GM12878 (cell line): Measurements from ENCODE around the gene POTEB. TPM values are rescaled to one million over a fixed set of nuclear protein-coding genes. Genes with fewer than 3 reads are reported as not detected.
"Not testable (repeated sequence)": the region's sequence is repeated elsewhere in the genome, so short reads cannot be mapped to it uniquely, and the experiment has no call there.

Source experiments
- ATAC-seq: fragments of 200-7000 bp; cut with Tn5 transposase; 3 replicates; pipeline ENCODE4 v1.9.1; 2020; ENCODE audit warnings: mild to moderate bottlenecking, moderate library complexity
- Bru-seq: library from RNA; stranded (reverse); fragments of 400-500 nt; gene quantifications from one replicate; lab custom pipeline; 2021; lab: Mats Ljungman, UMichigan
- BruChase-seq, 2 experiments: library from RNA; stranded (reverse); fragments of 400-500 nt; gene quantifications; one replicate each; lab custom pipeline; 2021; lab: Mats Ljungman, UMichigan
- BruUV-seq: library from RNA; stranded (reverse); fragments of 400-500 nt; replicated peaks from 2 replicates; lab custom pipeline; 2021; lab: Mats Ljungman, UMichigan
- CTCF ChIA-PET: fragments of 300-600 bp; sonication (Branson Sonifier 250); formaldehyde crosslinking; extraction: SDS; loops from one replicate; lab custom pipeline; 2021; ENCODE audit warnings: inconsistent platforms; lab: Yijun Ruan, JAX
- POLR2A ChIA-PET: fragments of 350-600 bp; formaldehyde crosslinking; extraction: SDS; loops from one replicate; lab custom pipeline; 2021; ENCODE audit warnings: inconsistent platforms; lab: Charles Lee
- RAD21 ChIA-PET: fragments of 300-600 bp; sonication (Branson Sonifier 250); formaldehyde crosslinking; loops from one replicate; lab custom pipeline; 2023; ENCODE audit warnings: antibody characterized with exemption; ENCODE audit not compliant: unreplicated experiment; lab: Charles Lee
- SMC1A ChIA-PET: fragments of 300-600 bp; sonication (Branson Sonifier 250); formaldehyde crosslinking; loops from one replicate; lab custom pipeline; 2023; ENCODE audit not compliant: unreplicated experiment, uncharacterized antibody; lab: Charles Lee
- DNase-seq: peaks from one replicate; pipeline ENCODE4 v3.0.0-alpha.2; 2011; ENCODE audit warnings: low read depth, low spot score
- FAIRE-seq: peaks from 3 replicates; lab custom pipeline; 2011; peaks lifted over from hg19 to GRCh38; lab: Jason Lieb, UNC
- H2AFZ ChIP-seq: 2 replicates; pipeline ENCODE4 v1.6.0; 2011; ENCODE audit warnings: low read depth, low read length, control low read depth; ENCODE audit not compliant: control insufficient read depth
- H3K27ac ChIP-seq: 2 replicates; pipeline ENCODE4 v1.5.1; 2011; ENCODE audit warnings: control low read depth; ENCODE audit not compliant: control insufficient read depth, insufficient read depth
- H3K27me3 ChIP-seq, 2 experiments: replicated peaks in 1 of 2; 2 replicates each; pipeline versions ENCODE4 v1.6.0 to v1.6.1; 2011; ENCODE audit warnings: low read length in 1 of 2; ENCODE audit not compliant: control insufficient read depth in 2 of 2, insufficient read depth in 2 of 2
- H3K36me3 ChIP-seq, 2 experiments: 2 replicates each; pipeline ENCODE4 v1.5.1; 2011; ENCODE audit warnings: low read length in 1 of 2; ENCODE audit not compliant: control insufficient read depth in 2 of 2, insufficient read depth in 2 of 2
- H3K4me1 ChIP-seq: 2 replicates; pipeline ENCODE4 v1.6.1; 2011; ENCODE audit warnings: mild to moderate bottlenecking, low read length, moderate library complexity, mixed read lengths; ENCODE audit not compliant: control insufficient read depth, insufficient read depth
- H3K4me2 ChIP-seq: 2 replicates; pipeline ENCODE4 v1.6.0; 2011; ENCODE audit warnings: control low read depth; ENCODE audit not compliant: control insufficient read depth, insufficient read depth
- H3K4me3 ChIP-seq: fragments of 200-600 bp; sonication (generic); 2 replicates; pipeline ENCODE4 v1.5.1; 2016
- H3K79me2 ChIP-seq: 2 replicates; pipeline ENCODE4 v1.6.0; 2011; ENCODE audit warnings: low read length; ENCODE audit not compliant: control insufficient read depth, insufficient read depth
- H3K9ac ChIP-seq: 2 replicates; pipeline ENCODE4 v1.8.0; 2011; ENCODE audit warnings: low read length, control low read depth, mixed read lengths; ENCODE audit not compliant: control insufficient read depth, insufficient read depth
- H3K9me3 ChIP-seq: replicated peaks from 3 replicates; pipeline ENCODE4 v1.5.1; 2011; ENCODE audit warnings: mild to moderate bottlenecking, low read length; ENCODE audit not compliant: control insufficient read depth, insufficient read depth
- H4K20me1 ChIP-seq: 2 replicates; pipeline ENCODE4 v1.6.0; 2011; ENCODE audit not compliant: control insufficient read depth, insufficient read depth
- WGBS: methylation state at CpG from one replicate; pipeline ENCODE4 v1.1.6; 2016; ENCODE audit warnings: low lambda C conversion rate; ENCODE audit not compliant: insufficient replicate concordance, insufficient coverage; ENCODE audit errors: missing lambda C conversion rate; 5-methylcytosine and 5-hydroxymethylcytosine counted together
- in situ Hi-C: fragments of 300-500 bp; cut with MboI; formaldehyde crosslinking; loops from 9 replicates; pipeline ENCODE4 v1.14.3; 2018; ENCODE audit warnings: mixed read lengths
- intact Hi-C: fragments of 100-400 bp; cut with micrococcal nuclease; formaldehyde crosslinking; loops from one replicate; pipeline ENCODE4 v1.14.2; 2022; ENCODE audit not compliant: unreplicated experiment
- long read RNA-seq, 2 experiments: library from polyadenylated mRNA; unstranded; transcript quantifications; one replicate each; pipeline ENCODE4 v2.0.0, GENCODE V29; 2019 to 2020
- polyA minus RNA-seq, 3 experiments: library from RNA; depleted of rRNA, polyadenylated mRNA; stranded (reverse); fragments of >200 nt; gene quantifications; 2 replicates each; pipeline ENCODE4 v1.2.3, GENCODE V29; 2011
- polyA plus RNA-seq, 11 experiments: library from polyadenylated mRNA; depleted of rRNA in 4 of 11; unstranded in 6 of 11; stranded (reverse) in 5 of 11; fragments of >200 nt; fragmentation: Nextera tagmentation in 4 of 11; fragmentation: Illumina TruSeq in 1 of 11; extraction: Ambion mirVana in 4 of 11; extraction: Trizol in 1 of 11; gene quantifications; 1 replicate in 1 of 11; 2 replicates in 10 of 11; pipeline versions ENCODE4 v1.2.1 to v1.2.3, GENCODE V29; 2011 to 2016; ENCODE audit warnings: inconsistent platforms in 2 of 11, missing spikeins in 2 of 11, low read depth in 1 of 11
- total RNA-seq, 4 experiments: library from RNA; depleted of rRNA in 3 of 4; stranded (reverse); fragments of >200 nt in 3 of 4; fragmentation: Illumina TruSeq in 1 of 4; extraction: Trizol in 1 of 4; gene quantifications; 2 replicates each; pipeline versions ENCODE4 v1.2.1 to v1.2.3, GENCODE V29; 2013 to 2021

POTEB gene
- not detected in 2 replicates for total RNA-seq (2013; cell fraction: nucleolus; rRNA removed)
- not detected in 2 replicates for total RNA-seq (2014; rRNA removed)
- not detected in 2 replicates for total RNA-seq (2014; rRNA removed; fragmentation: Illumina TruSeq; extraction: Trizol)
- total RNA-seq (2021): not detected in 2 replicates
- not detected for polyA plus RNA-seq (2011; ENCODE audit: low read depth)
- polyA plus RNA-seq (2011; rRNA removed): not detected in 2 replicates
- polyA plus RNA-seq (2011; cell fraction: cytosol; rRNA removed): not detected in 2 replicates
- polyA plus RNA-seq (2011; cell fraction: nucleus; rRNA removed): not detected in 2 replicates
- not detected in 2 replicates for polyA plus RNA-seq (2012)
- not detected in 2 replicates for polyA plus RNA-seq (2014; fragmentation: Illumina TruSeq; extraction: Trizol)
- polyA plus RNA-seq (2014; fragmentation: Nextera tagmentation; extraction: Ambion mirVana): not detected
- not detected in 2 replicates for polyA plus RNA-seq (2014; rRNA removed)
- polyA plus RNA-seq (2016; fragmentation: Nextera tagmentation; extraction: Ambion mirVana): not detected
- not detected in 2 replicates for polyA minus RNA-seq (2011; rRNA and poly(A)+ RNA removed)
- polyA minus RNA-seq (2011; cell fraction: cytosol; rRNA and poly(A)+ RNA removed): not detected in 2 replicates
- polyA minus RNA-seq (2011; cell fraction: nucleus; rRNA and poly(A)+ RNA removed): not detected in 2 replicates
- Bru-seq, nascent RNA: not detected
- BruChase-seq, experiment 1, labeled RNA remaining after a 6-hour chase: not detected
- not detected for BruChase-seq, experiment 2, labeled RNA remaining after a 2-hour chase
- long read RNA-seq, experiment 1: 0 reads
- long read RNA-seq, experiment 2: 0 reads

DNA sequence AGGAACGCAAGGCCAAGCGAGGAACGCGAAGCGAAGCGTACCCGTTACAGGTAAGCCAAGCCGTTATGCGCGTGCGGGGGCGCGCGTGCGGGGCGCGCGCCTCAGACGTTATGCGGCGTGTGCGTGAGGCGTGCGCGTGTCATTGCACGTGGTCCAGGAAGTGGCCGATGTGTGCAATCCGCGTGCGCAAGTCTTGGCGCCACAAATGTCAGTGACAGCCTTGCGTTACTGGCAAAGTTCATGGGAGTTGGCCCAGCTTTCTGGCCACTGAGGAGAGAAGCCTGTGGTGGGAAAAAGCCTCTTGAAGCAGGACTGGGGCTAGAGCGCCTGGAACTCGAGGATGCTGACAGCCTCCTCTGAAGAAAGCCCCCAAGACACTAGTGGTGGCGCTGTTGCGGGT is at the start of gene POTEB:
TSS of gene POTEB (minus strand) at position 101 of the 400 bp plus-strand sequence. CDS start 489 bp downstream, outside the sequence.
- H3K27me3 ChIP-seq, H3K79me2 ChIP-seq, H2AFZ ChIP-seq, CTCF ChIA-PET, H3K4me2 ChIP-seq, H3K4me1 ChIP-seq, H3K9ac ChIP-seq, H3K4me3 ChIP-seq, FAIRE-seq, H3K36me3 ChIP-seq, H3K9me3 ChIP-seq, RAD21 ChIA-PET, H4K20me1 ChIP-seq, in situ Hi-C loops, BruUV-seq, POLR2A ChIA-PET, DNase-seq, intact Hi-C loops, SMC1A ChIA-PET, H3K27ac ChIP-seq, ATAC-seq: not testable (repeated sequence)
- WGBS: no CpG with 5 or more reads among the region's 36 CpGs

DNA sequence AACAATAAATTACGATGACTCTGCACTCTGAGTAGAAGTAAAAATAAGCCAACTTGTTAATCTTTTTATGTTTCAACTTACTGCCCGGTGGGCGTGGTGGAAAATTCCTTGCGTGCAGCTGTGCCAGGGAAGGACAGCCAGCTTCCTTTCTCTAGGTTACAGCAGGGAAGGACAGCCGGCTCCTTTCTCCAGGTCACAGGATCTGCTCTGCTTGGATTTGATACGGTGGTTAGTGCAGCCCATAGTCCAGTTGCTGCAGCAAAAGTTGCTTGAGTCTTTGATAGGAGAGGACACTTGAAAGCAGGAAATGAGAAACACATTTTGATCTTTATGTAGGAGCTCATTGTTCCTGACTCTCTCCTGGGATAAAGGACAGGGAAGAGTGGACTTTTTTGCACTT is 13.4 kb upstream of the POTEB start:
- H4K20me1 ChIP-seq, DNase-seq, intact Hi-C loops, in situ Hi-C loops, H3K4me1 ChIP-seq, BruUV-seq, RAD21 ChIA-PET, H3K79me2 ChIP-seq, POLR2A ChIA-PET, H3K9ac ChIP-seq, H3K27ac ChIP-seq, H3K9me3 ChIP-seq, H3K36me3 ChIP-seq, CTCF ChIA-PET, H3K27me3 ChIP-seq, H3K4me2 ChIP-seq, H2AFZ ChIP-seq, SMC1A ChIA-PET, ATAC-seq, H3K4me3 ChIP-seq: not testable (repeated sequence)
- FAIRE-seq: peak; percentile 27
- WGBS: no CpG with 5 or more reads among the region's 6 CpGs

DNA sequence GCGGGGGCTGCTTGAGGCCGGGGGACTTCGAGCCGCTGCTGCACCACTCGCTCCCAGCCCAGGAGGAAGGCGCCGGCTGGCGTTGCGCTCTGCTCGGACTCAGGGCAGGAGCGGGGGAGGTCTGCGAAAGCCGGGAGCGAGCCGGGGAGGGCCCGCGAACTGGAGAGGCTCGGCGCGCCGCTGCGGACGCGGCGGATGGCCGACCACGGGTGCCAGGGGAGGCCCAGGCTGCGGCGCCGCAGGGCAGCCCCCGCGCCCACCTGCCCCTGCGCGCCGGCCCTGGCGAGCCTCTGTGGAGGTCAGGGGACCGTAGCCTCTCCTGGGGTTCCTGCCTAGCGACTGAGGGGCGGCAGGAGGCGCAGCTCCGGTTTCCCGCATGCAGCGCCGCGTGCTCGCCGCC is 12.0 kb upstream of the POTEB start:
- intact Hi-C loops, H3K27me3 ChIP-seq, RAD21 ChIA-PET, H2AFZ ChIP-seq, H3K36me3 ChIP-seq, CTCF ChIA-PET, H4K20me1 ChIP-seq, H3K27ac ChIP-seq, DNase-seq, H3K9ac ChIP-seq, H3K4me2 ChIP-seq, BruUV-seq, SMC1A ChIA-PET, FAIRE-seq, H3K4me3 ChIP-seq, H3K9me3 ChIP-seq, POLR2A ChIA-PET, ATAC-seq, in situ Hi-C loops, H3K79me2 ChIP-seq, H3K4me1 ChIP-seq: not testable (repeated sequence)
- WGBS: no CpG with 5 or more reads among the region's 47 CpGs
